ENCODE results near the gene PHF21B. TPM values are rescaled to one million over a fixed set of nuclear protein-coding genes. Genes with fewer than 3 reads are reported as not detected.
A peak's percentile ranks its signal among the peaks of the same experiment; 100 is the strongest.

Gene PHF21B
- total and polyA plus RNA-seq, 12 donors, result 0.30 to 4.4 (median 1.8) TPM

- Histone ChIP-seq H3K27me3 (peaks cover 7% of the 10 kb centered on the region), H3K4me1 (replicated peaks in 1 of 2) (peaks cover 5 to 19% of the 10 kb centered on the region in 2 donors), H3K4me3 (peak overlapping the region in 2 of 4 donors; percentile 59 to 62), H3K36me3 (replicated peaks in 1 of 2) (no peaks in the 10 kb centered on the region), H3K9me3 (replicated peaks in 1 of 3) (no peaks in the 10 kb centered on the region), H3K27ac (peak overlapping the region; percentile 68 to 84 (median 81))
- peak; percentile 43 to 65 (median 60) for DNase-seq
- TF ChIP-seq POLR2A (IDR thresholded peaks at IDR 0.05) (no peak), CTCF (IDR thresholded peaks at IDR 0.05) (no peak)
- 0 to 1% (median 1%) methylated on average over 7 to 44 of the region's 44 CpGs for WGBS, 4 donors
- intact Hi-C loops (cut with DNase I), result no loop called here
Measured at GRCh38 chr22:45006964-45007390, 2.8 kb downstream of the PHF21B start.

DNA sequence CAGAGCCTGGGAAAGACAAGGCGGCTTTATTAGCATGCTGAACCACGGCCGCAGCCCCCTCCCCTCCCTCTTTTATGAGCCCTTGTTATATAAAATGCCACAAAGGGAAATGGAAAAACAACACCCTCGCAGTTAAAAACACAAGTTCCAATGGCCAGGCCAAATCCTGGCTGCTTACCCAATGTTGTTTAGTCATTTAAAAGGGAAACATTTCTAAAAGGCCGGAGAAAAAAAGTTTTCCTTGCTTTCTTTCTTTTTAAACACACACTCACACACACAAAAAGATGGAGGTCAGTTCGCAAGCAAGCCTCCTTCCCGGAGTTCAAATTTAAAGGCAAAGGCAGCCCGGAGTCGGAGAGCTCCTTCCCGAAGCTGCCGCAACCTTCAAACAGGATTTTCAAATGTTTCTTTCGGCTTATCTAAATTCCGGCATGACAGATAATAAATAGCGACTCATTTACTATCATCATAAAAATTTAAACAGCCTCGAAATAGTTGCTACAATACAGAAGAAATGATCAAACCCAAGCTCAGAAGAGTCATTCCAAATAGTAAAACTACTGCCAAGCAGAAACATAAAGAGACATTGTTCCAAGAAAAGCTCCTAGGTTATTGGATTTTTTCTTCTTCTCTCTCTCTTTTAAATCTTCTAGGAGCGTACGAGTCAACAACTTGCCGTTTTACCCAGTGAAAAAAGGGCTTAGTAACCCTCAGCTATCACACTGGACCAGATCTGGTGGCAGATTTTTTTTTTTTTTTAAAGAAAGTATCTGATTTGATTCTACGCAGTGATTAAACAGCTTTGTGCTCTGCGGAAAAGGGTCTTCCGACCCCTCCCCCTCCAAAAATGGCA lies 3.5 kb downstream of the PHF21B start:
- DNase-seq, result peak in 5 of 7 donors; percentile 16 to 54 (median 44)
- intact Hi-C loops (cut with DNase I), result no loop called here
- Histone ChIP-seq H3K4me1 (replicated peaks in 1 of 2) (peaks cover 5 to 19% of the 10 kb centered on the region in 2 donors), H3K4me3 (peak overlapping the region in 2 of 4 donors; percentile 59 to 62), H3K36me3 (replicated peaks in 1 of 2) (no peaks in the 10 kb centered on the region), H3K9me3 (replicated peaks in 1 of 3) (no peaks in the 10 kb centered on the region), H3K27ac (peak overlapping the region; percentile 68 to 84 (median 81)), H3K27me3 (peaks cover 7% of the 10 kb centered on the region)
- 3 to 7% (median 5%) methylated on average over 21 of the region's 21 CpGs for WGBS, 4 donors
- TF ChIP-seq POLR2A (IDR thresholded peaks at IDR 0.05) (peak in 1 of 2 donors; percentile 35), CTCF (IDR thresholded peaks at IDR 0.05) (no peak)

- DNase-seq, result no peak
- Histone ChIP-seq H3K27ac (no peak overlapping the region), H3K36me3 (replicated peaks in 1 of 2) (no peaks in the 10 kb centered on the region), H3K9me3 (replicated peaks in 1 of 3) (no peaks in the 10 kb centered on the region), H3K27me3 (no peaks in the 10 kb centered on the region), H3K4me1 (replicated peaks in 1 of 2) (peaks cover 0 to 9% of the 10 kb centered on the region in 2 donors), H3K4me3 (no peak overlapping the region)
- intact Hi-C loops (cut with DNase I), result no loop called here
- WGBS, 4 donors, result 94 to 99% (median 95%) methylated on average over 15 of the region's 15 CpGs
- no peak for TF ChIP-seq CTCF (IDR thresholded peaks at IDR 0.05)
- TF ChIP-seq POLR2A (IDR thresholded peaks at IDR 0.05), result no peak
Measured at GRCh38 chr22:45001653-45002052, 8.2 kb downstream of the PHF21B start.

DNA sequence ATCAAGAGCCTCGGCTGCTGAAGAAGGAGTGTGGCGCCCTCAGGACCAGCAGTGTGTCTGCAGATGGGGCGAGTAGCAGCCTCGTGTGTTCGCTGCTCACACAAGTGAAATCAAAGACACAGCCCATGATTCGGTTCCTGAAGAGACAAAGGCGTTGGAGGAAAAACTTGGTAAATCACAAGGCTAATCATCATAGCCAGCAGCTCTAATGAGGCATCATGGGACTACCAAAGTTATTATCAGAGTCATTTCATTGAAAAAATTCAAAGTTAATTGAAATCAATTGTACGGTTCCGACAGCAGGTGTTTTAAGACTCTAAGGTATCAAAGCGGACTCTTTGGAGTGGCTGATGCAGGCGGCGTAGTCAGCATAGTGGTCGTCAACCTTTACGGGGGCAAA lies 9.5 kb downstream of the PHF21B start:
- intact Hi-C loops (cut with DNase I), result no loop called here
- Histone ChIP-seq H3K36me3 (replicated peaks in 1 of 2) (no peaks in the 10 kb centered on the region), H3K27ac (no peak overlapping the region), H3K4me3 (no peak overlapping the region), H3K4me1 (replicated peaks in 1 of 2) (no peaks in the 10 kb centered on the region), H3K9me3 (replicated peaks in 1 of 3) (no peaks in the 10 kb centered on the region), H3K27me3 (no peaks in the 10 kb centered on the region)
- 91 to 95% (median 93%) methylated on average over 14 of the region's 14 CpGs for WGBS, 4 donors
- no peak for DNase-seq
- TF ChIP-seq CTCF (IDR thresholded peaks at IDR 0.05) (no peak), POLR2A (IDR thresholded peaks at IDR 0.05) (no peak)
